Dermis lymphatic vessel endothelial cell (primary cell): ENCODE data around the gene GAMT. TPM values are rescaled to one million over a fixed set of nuclear protein-coding genes. Genes with fewer than 3 reads are reported as not detected.

ENCODE experiments used
- total RNA-seq: library from RNA; depleted of rRNA; stranded (reverse); fragments of >200 nt; gene quantifications from 2 replicates; pipeline ENCODE4 v1.2.1, GENCODE V29; 2014

GAMT gene
- total RNA-seq: 6.0 and 6.6 TPM in 2 replicates

GRCh38 chr19:1401138-1401888 is at the start of gene GAMT:
Gene GAMT, minus strand, starts transcription at chr19:1401542. Its CDS starts 66 bp downstream, at chr19:1401476.

GRCh38 chr19:1449467-1450442 is 48.4 kb upstream of the GAMT start, which contains the start of gene APC2:
Gene APC2, plus strand, starts transcription at chr19:1450121. Its CDS starts 2,881 bp downstream, at chr19:1453002.

DNA sequence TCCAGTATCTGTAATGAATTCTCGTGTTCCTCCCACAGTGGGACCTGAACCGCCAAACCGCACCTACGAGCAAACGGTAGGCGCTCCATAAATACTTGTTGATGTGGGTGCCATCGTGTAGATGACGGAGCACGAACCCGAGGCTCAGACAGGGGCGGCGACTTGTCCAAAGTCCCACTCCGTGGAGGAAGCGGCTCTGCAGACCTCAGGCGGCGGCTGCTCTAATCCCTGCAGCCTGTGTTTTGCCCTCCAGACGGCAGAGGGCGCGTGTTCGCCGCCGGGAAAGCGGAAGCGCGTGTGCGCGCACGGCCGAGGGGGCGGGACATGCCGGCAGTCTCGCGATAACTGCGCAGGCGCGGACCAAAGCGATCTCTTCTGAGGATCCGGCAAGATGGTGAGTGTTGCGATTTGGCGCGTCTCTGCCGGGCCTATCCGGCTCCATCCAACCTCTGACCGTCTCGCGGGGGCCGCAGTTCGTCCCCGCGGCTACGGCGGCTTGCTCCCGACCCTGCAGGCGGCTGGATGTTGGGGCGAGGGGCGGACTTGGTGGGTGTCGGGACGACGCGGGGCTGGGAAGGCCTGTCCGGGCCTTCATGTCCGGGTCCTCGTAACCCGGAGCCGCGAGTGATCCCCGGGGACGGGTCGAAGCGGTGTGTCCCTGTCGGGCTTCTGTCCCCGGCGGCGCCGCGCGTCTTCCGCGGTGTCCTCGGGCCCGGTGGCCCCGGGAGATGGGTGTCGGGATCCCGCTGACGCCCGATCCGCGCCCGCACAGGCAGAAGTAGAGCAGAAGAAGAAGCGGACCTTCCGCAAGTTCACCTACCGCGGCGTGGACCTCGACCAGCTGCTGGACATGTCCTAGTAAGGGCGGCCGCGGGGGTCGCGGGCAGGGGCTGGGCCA is 36.9 kb upstream of the GAMT start, which contains the start of gene RPS15:
Gene RPS15 (plus strand): TSS at position 362 of the 898 bp plus-strand sequence. CDS start 30 bp downstream, at position 392.

GRCh38 chr19:1407528-1408299 is 6.4 kb upstream of the GAMT start, which contains the start of gene DAZAP1:
Gene DAZAP1, plus strand, starts transcription at chr19:1407586. Its CDS starts 188 bp downstream, at chr19:1407774.

DNA sequence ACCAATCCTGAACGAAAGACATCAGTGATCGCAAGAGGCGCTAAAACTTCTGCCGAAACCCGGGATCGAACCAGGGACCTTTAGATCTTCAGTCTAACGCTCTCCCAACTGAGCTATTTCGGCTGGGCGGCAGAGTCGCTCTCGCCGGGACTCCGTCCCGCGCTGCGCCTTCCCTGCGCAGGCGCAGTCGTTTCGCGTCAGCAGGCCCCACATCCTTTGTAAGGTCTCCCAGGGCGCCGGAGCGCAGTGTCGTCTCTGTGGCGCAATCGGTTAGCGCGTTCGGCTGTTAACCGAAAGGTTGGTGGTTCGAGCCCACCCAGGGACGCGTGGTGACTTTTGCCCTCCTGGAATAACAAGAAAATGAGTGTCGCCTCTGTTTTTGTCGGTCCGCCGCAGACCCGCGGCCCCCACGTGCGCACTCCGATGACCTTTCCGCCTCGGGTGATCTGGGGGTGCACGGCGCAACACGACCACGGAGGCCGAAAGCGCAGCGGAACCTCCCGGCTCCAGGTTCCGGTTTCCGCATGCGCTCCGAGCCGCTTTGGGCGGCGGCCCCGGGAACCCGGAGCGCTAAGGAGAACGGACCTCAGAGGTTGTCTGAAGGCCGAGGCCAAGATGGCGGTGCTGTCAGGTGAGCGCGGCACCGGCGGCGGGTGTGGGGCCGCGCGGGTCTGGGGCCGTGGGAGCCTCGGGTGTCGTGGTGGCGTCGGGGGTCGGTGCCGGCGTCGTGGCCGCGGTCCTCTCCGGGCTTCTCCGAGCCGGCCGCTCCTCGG is 17.8 kb downstream of the GAMT start, which contains the start of gene NDUFS7:
Gene NDUFS7 (plus strand): TSS at position 596 of the 773 bp plus-strand sequence. CDS start 20 bp downstream, at position 616.

Other genes with a start within 250 kb of the GAMT start
- gene SBNO2, start 227.3 kb downstream of the GAMT start, total RNA-seq: 14.4 and 15.9 TPM in 2 replicates
- 80.6 and 90.6 TPM in 2 replicates for gene STK11, start 195.8 kb downstream of the GAMT start, total RNA-seq
- 0.76 and 1.2 TPM in 2 replicates for gene CBARP, start 163.5 kb downstream of the GAMT start, total RNA-seq
- gene ATP5F1D, start 159.8 kb downstream of the GAMT start, total RNA-seq: 12.6 and 14.8 TPM in 2 replicates
- gene MIDN, start 153.0 kb downstream of the GAMT start, total RNA-seq: 5.4 and 7.2 TPM in 2 replicates
- gene CIRBP, start 132.2 kb downstream of the GAMT start, total RNA-seq: 214 and 308 TPM in 2 replicates
- 12.2 and 12.7 TPM in 2 replicates for gene FAM174C, start 126.0 kb downstream of the GAMT start, total RNA-seq
- gene EFNA2, start 115.7 kb downstream of the GAMT start, total RNA-seq: not detected in 2 replicates
- gene NDUFS7, start 17.6 kb downstream of the GAMT start, total RNA-seq: 63.5 and 98.7 TPM in 2 replicates
- gene DAZAP1, start 6.0 kb upstream of the GAMT start, total RNA-seq: 56.1 and 65.0 TPM in 2 replicates
- 339 and 445 TPM in 2 replicates for gene RPS15, start 36.9 kb upstream of the GAMT start, total RNA-seq
- under 0.01 TPM in 2 replicates for gene APC2, start 48.6 kb upstream of the GAMT start, total RNA-seq
- 17.0 and 17.9 TPM in 2 replicates for gene C19orf25, start 77.7 kb upstream of the GAMT start, total RNA-seq
- gene PCSK4, start 88.8 kb upstream of the GAMT start, total RNA-seq: 0.52 and 0.65 TPM in 2 replicates
- 0.22 and 0.26 TPM in 2 replicates for gene REEP6, start 89.6 kb upstream of the GAMT start, total RNA-seq
- gene ADAMTSL5, start 111.5 kb upstream of the GAMT start, total RNA-seq: not detected in 2 replicates
- gene PLK5, start 122.5 kb upstream of the GAMT start, total RNA-seq: not detected in 2 replicates
- 44.1 and 48.3 TPM in 2 replicates for gene MEX3D, start 166.8 kb upstream of the GAMT start, total RNA-seq
- 79.7 and 84.2 TPM in 2 replicates for gene MBD3, start 191.3 kb upstream of the GAMT start, total RNA-seq
- 67.6 and 93.4 TPM in 2 replicates for gene UQCR11, start 203.9 kb upstream of the GAMT start, total RNA-seq